Measurements from ENCODE around the gene PCBD1.

- TF ChIP-seq CTCF (IDR thresholded peaks at IDR 0.05; ENCODE audit: insufficient read depth, low read depth, low read length) (no peak), EZH2 (IDR thresholded peaks at IDR 0.05; ENCODE audit: insufficient read depth, low read length) (no peak)
Observed at GRCh38 chr10:70836319-70836718, 52.0 kb downstream of the PCBD1 start.
